GM12878 (cell line): ENCODE measurements around the gene ESR2. TPM values are rescaled to one million over a fixed set of nuclear protein-coding genes. Genes with fewer than 3 reads are reported as not detected.
A peak's percentile ranks its signal among the peaks of the same experiment; 100 is the strongest.

ENCODE experiments used
- ATAC-seq: fragments of 200-7000 bp; cut with Tn5 transposase; 3 replicates; pipeline ENCODE4 v1.9.1; 2020; ENCODE audit warnings: mild to moderate bottlenecking, moderate library complexity
- BruUV-seq: library from RNA; stranded (reverse); fragments of 400-500 nt; replicated peaks from 2 replicates; lab custom pipeline; 2021; lab: Mats Ljungman, UMichigan
- CTCF ChIA-PET: fragments of 300-600 bp; sonication (Branson Sonifier 250); formaldehyde crosslinking; extraction: SDS; loops from one replicate; lab custom pipeline; 2021; ENCODE audit warnings: inconsistent platforms; lab: Yijun Ruan, JAX
- POLR2A ChIA-PET: fragments of 350-600 bp; formaldehyde crosslinking; extraction: SDS; loops from one replicate; lab custom pipeline; 2021; ENCODE audit warnings: inconsistent platforms; lab: Charles Lee
- RAD21 ChIA-PET: fragments of 300-600 bp; sonication (Branson Sonifier 250); formaldehyde crosslinking; loops from one replicate; lab custom pipeline; 2023; ENCODE audit warnings: antibody characterized with exemption; ENCODE audit not compliant: unreplicated experiment; lab: Charles Lee
- SMC1A ChIA-PET: fragments of 300-600 bp; sonication (Branson Sonifier 250); formaldehyde crosslinking; loops from one replicate; lab custom pipeline; 2023; ENCODE audit not compliant: unreplicated experiment, uncharacterized antibody; lab: Charles Lee
- DNase-seq: peaks from one replicate; pipeline ENCODE4 v3.0.0-alpha.2; 2011; ENCODE audit warnings: low read depth, low spot score
- FAIRE-seq: peaks from 3 replicates; lab custom pipeline; 2011; peaks lifted over from hg19 to GRCh38; lab: Jason Lieb, UNC
- H2AFZ ChIP-seq: 2 replicates; pipeline ENCODE4 v1.6.0; 2011; ENCODE audit warnings: low read depth, low read length, control low read depth; ENCODE audit not compliant: control insufficient read depth
- H3K27ac ChIP-seq: 2 replicates; pipeline ENCODE4 v1.5.1; 2011; ENCODE audit warnings: control low read depth; ENCODE audit not compliant: control insufficient read depth, insufficient read depth
- H3K27me3 ChIP-seq, 2 experiments: replicated peaks in 1 of 2; 2 replicates each; pipeline versions ENCODE4 v1.6.0 to v1.6.1; 2011; ENCODE audit warnings: low read length in 1 of 2; ENCODE audit not compliant: control insufficient read depth in 2 of 2, insufficient read depth in 2 of 2
- H3K36me3 ChIP-seq, 2 experiments: 2 replicates each; pipeline ENCODE4 v1.5.1; 2011; ENCODE audit warnings: low read length in 1 of 2; ENCODE audit not compliant: control insufficient read depth in 2 of 2, insufficient read depth in 2 of 2
- H3K4me1 ChIP-seq: 2 replicates; pipeline ENCODE4 v1.6.1; 2011; ENCODE audit warnings: mild to moderate bottlenecking, low read length, moderate library complexity, mixed read lengths; ENCODE audit not compliant: control insufficient read depth, insufficient read depth
- H3K4me2 ChIP-seq: 2 replicates; pipeline ENCODE4 v1.6.0; 2011; ENCODE audit warnings: control low read depth; ENCODE audit not compliant: control insufficient read depth, insufficient read depth
- H3K4me3 ChIP-seq: fragments of 200-600 bp; sonication (generic); 2 replicates; pipeline ENCODE4 v1.5.1; 2016
- H3K79me2 ChIP-seq: 2 replicates; pipeline ENCODE4 v1.6.0; 2011; ENCODE audit warnings: low read length; ENCODE audit not compliant: control insufficient read depth, insufficient read depth
- H3K9ac ChIP-seq: 2 replicates; pipeline ENCODE4 v1.8.0; 2011; ENCODE audit warnings: low read length, control low read depth, mixed read lengths; ENCODE audit not compliant: control insufficient read depth, insufficient read depth
- H3K9me3 ChIP-seq: replicated peaks from 3 replicates; pipeline ENCODE4 v1.5.1; 2011; ENCODE audit warnings: mild to moderate bottlenecking, low read length; ENCODE audit not compliant: control insufficient read depth, insufficient read depth
- H4K20me1 ChIP-seq: 2 replicates; pipeline ENCODE4 v1.6.0; 2011; ENCODE audit not compliant: control insufficient read depth, insufficient read depth
- E2F4 ChIP-seq: IDR thresholded peaks from 2 replicates; pipeline ENCODE4 v1.6.1; 2012; ENCODE audit warnings: low read depth, low read length, improper control_type of control experiment
- EZH2 ChIP-seq: IDR thresholded peaks from 2 replicates; pipeline ENCODE4 v1.6.1; 2012; ENCODE audit warnings: low read depth, mild to moderate bottlenecking, control low read depth, inconsistent platforms, low read length, borderline replicate concordance; ENCODE audit not compliant: control insufficient read depth
- GABPA ChIP-seq: IDR thresholded peaks from 2 replicates; pipeline ENCODE4 v1.6.1; 2014; ENCODE audit warnings: antibody characterized with exemption, low read depth, mild to moderate bottlenecking, inconsistent platforms
- MYB ChIP-seq: fragments of 150-350 bp; IDR thresholded peaks from 2 replicates; pipeline ENCODE4 v1.6.1; 2014; ENCODE audit warnings: mild to moderate bottlenecking, low read depth, low read length, borderline replicate concordance
- NBN ChIP-seq: fragments of 450-650 bp; IDR thresholded peaks from 2 replicates; pipeline ENCODE4 v1.6.1; 2016
- PBX3 ChIP-seq: IDR thresholded peaks from 2 replicates; pipeline ENCODE4 v1.6.1; 2011; ENCODE audit warnings: mild to moderate bottlenecking, low read depth, low read length, moderate library complexity; ENCODE audit not compliant: insufficient replicate concordance
- REST ChIP-seq: IDR thresholded peaks from 2 replicates; pipeline ENCODE4 v1.6.1; 2012; ENCODE audit warnings: mild to moderate bottlenecking, low read depth, low read length
- ZZZ3 ChIP-seq: IDR thresholded peaks from 2 replicates; pipeline ENCODE4 v1.6.1; 2011; ENCODE audit warnings: low read depth; ENCODE audit not compliant: control insufficient read depth, insufficient read length
- WGBS: methylation state at CpG from one replicate; pipeline ENCODE4 v1.1.6; 2016; ENCODE audit warnings: low lambda C conversion rate; ENCODE audit not compliant: insufficient replicate concordance, insufficient coverage; ENCODE audit errors: missing lambda C conversion rate; 5-methylcytosine and 5-hydroxymethylcytosine counted together
- in situ Hi-C: fragments of 300-500 bp; cut with MboI; formaldehyde crosslinking; loops from 9 replicates; pipeline ENCODE4 v1.14.3; 2018; ENCODE audit warnings: mixed read lengths
- intact Hi-C: fragments of 100-400 bp; cut with micrococcal nuclease; formaldehyde crosslinking; loops from one replicate; pipeline ENCODE4 v1.14.2; 2022; ENCODE audit not compliant: unreplicated experiment
- polyA plus RNA-seq, 11 experiments: library from polyadenylated mRNA; depleted of rRNA in 4 of 11; unstranded in 6 of 11; stranded (reverse) in 5 of 11; fragments of >200 nt; fragmentation: Nextera tagmentation in 4 of 11; fragmentation: Illumina TruSeq in 1 of 11; extraction: Ambion mirVana in 4 of 11; extraction: Trizol in 1 of 11; gene quantifications; 1 replicate in 1 of 11; 2 replicates in 10 of 11; pipeline versions ENCODE4 v1.2.1 to v1.2.3, GENCODE V29; 2011 to 2016; ENCODE audit warnings: inconsistent platforms in 2 of 11, missing spikeins in 2 of 11, low read depth in 1 of 11
- total RNA-seq, 4 experiments: library from RNA; depleted of rRNA in 3 of 4; stranded (reverse); fragments of >200 nt in 3 of 4; fragmentation: Illumina TruSeq in 1 of 4; extraction: Trizol in 1 of 4; gene quantifications; 2 replicates each; pipeline versions ENCODE4 v1.2.1 to v1.2.3, GENCODE V29; 2013 to 2021
- TF ChIP-seq, protein P1 (sequence below): fragments of 450-650 bp; formaldehyde crosslinking; IDR thresholded peaks from 2 replicates; pipeline ENCODE4 v1.5.0; 2022; ENCODE audit warnings: mild to moderate bottlenecking, missing genetic modification characterization
- TF ChIP-seq, protein P2 (sequence below): fragments of 450-650 bp; IDR thresholded peaks from 2 replicates; pipeline ENCODE4 v1.6.1; 2017; ENCODE audit warnings: mild to moderate bottlenecking

The ESR2 gene
- total and polyA plus RNA-seq, 10 of the 15 experiments (the other 5 are each of a cell fraction or from before 2014, with no cell fraction given), result 0.29 to 2.6 (median 0.81) TPM

- TF ChIP-seq MYB (no peak), ZZZ3 (no peak), REST (no peak), EZH2 (no peak), NBN (no peak), GABPA (no peak), E2F4 (no peak), PBX3 (no peak)
- TF ChIP-seq, protein P1, sequence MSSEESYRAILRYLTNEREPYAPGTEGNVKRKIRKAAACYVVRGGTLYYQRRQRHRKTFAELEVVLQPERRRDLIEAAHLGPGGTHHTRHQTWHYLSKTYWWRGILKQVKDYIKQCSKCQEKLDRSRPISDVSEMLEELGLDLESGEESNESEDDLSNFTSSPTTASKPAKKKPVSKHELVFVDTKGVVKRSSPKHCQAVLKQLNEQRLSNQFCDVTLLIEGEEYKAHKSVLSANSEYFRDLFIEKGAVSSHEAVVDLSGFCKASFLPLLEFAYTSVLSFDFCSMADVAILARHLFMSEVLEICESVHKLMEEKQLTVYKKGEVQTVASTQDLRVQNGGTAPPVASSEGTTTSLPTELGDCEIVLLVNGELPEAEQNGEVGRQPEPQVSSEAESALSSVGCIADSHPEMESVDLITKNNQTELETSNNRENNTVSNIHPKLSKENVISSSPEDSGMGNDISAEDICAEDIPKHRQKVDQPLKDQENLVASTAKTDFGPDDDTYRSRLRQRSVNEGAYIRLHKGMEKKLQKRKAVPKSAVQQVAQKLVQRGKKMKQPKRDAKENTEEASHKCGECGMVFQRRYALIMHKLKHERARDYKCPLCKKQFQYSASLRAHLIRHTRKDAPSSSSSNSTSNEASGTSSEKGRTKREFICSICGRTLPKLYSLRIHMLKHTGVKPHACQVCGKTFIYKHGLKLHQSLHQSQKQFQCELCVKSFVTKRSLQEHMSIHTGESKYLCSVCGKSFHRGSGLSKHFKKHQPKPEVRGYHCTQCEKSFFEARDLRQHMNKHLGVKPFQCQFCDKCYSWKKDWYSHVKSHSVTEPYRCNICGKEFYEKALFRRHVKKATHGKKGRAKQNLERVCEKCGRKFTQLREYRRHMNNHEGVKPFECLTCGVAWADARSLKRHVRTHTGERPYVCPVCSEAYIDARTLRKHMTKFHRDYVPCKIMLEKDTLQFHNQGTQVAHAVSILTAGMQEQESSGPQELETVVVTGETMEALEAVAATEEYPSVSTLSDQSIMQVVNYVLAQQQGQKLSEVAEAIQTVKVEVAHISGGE, result no peak
- TF ChIP-seq, protein P2, sequence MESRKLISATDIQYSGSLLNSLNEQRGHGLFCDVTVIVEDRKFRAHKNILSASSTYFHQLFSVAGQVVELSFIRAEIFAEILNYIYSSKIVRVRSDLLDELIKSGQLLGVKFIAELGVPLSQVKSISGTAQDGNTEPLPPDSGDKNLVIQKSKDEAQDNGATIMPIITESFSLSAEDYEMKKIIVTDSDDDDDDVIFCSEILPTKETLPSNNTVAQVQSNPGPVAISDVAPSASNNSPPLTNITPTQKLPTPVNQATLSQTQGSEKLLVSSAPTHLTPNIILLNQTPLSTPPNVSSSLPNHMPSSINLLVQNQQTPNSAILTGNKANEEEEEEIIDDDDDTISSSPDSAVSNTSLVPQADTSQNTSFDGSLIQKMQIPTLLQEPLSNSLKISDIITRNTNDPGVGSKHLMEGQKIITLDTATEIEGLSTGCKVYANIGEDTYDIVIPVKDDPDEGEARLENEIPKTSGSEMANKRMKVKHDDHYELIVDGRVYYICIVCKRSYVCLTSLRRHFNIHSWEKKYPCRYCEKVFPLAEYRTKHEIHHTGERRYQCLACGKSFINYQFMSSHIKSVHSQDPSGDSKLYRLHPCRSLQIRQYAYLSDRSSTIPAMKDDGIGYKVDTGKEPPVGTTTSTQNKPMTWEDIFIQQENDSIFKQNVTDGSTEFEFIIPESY, result no peak
- ChIA-PET POLR2A (interaction anchor here (0.6 to 1.1 kb wide), 3 partner anchors 21 to 38 kb away, joined by 3 read pairs; no protein-coding TSS in a partner anchor), RAD21 (interaction anchor here (0.9 to 2.9 kb wide), 6 partner anchors 23 to 101 kb away, joined by 3 to 12 read pairs (median 4); no protein-coding TSS in a partner anchor), SMC1A (interaction anchor here (0.6 to 4.3 kb wide), 6 partner anchors 8 to 99 kb away, joined by 3 to 21 read pairs (median 4); partner anchors contain the start of gene ESR2), CTCF (interaction anchor here (1.0 to 2.7 kb wide), 4 partner anchors 35 to 107 kb away, joined by 3 to 12 read pairs (median 5); partner anchors contain the start of gene ESR2)
- in situ Hi-C loops, result no loop called here
- H3K79me2 ChIP-seq, result no peaks in the 10 kb centered on the region; the same call in none of the 2 replicates
- peaks cover 30% of the 10 kb centered on the region for H3K4me1 ChIP-seq
- H3K36me3 ChIP-seq, result peaks cover 4 to 11% of the 10 kb centered on the region in 2 experiments; a peak in 3 of 4 replicates
- intact Hi-C loops, result loop anchor here (5.0 kb wide), 1 partner anchor 36 kb away; no protein-coding TSS in a partner anchor
- ATAC-seq (no peak), FAIRE-seq (no peak), DNase-seq (no peak)
- no peaks in the 10 kb centered on the region for H4K20me1 ChIP-seq
- WGBS, result 84% methylated on average over 5 of the region's 5 CpGs
- no peak overlapping the region for H3K4me3 ChIP-seq
- H3K27ac ChIP-seq, result peak overlapping the region; percentile 68
- BruUV-seq, result no TSS peak
- no peak overlapping the region; the same call in 1 of the 2 replicates for H2AFZ ChIP-seq
- peak overlapping the region; percentile 46; the same call in 1 of the 2 replicates for H3K9ac ChIP-seq
- H3K4me2 ChIP-seq, result peak overlapping the region; percentile 51
- no peaks in the 10 kb centered on the region for H3K9me3 ChIP-seq
- no peaks in the 10 kb centered on the region for H3K27me3 ChIP-seq
Observed at GRCh38 chr14:64196056-64196455, 98.1 kb downstream of the ESR2 start.
